Gastrocnemius medialis (tissue), 4 donors: ENCODE results near the gene OR8H2.

ENCODE experiments used
- CTCF ChIP-seq, 5 experiments: fragments of 450-650 bp in 3 of 5; fragments of 200-600 bp in 2 of 5; sonication (generic) in 2 of 5; IDR thresholded peaks in 4 of 5; conservative IDR thresholded peaks in 1 of 5; 1 replicate in 4 of 5; 2 replicates in 1 of 5; pipeline ENCODE4 v1.5.1; 2016 to 2019; ENCODE audit warnings: antibody characterized with exemption in 5 of 5, mild to moderate bottlenecking in 3 of 5, moderate library complexity in 3 of 5
- POLR2A ChIP-seq, 2 donors: fragments of 450-650 bp; IDR thresholded peaks; one replicate each; pipeline ENCODE4 v1.6.1; 2017; ENCODE audit warnings: antibody characterized with exemption in 2 of 2, mild to moderate bottlenecking in 2 of 2, moderate library complexity in 2 of 2

- TF ChIP-seq POLR2A (IDR thresholded peaks at IDR 0.05) (no peak), CTCF (IDR thresholded peaks at IDR 0.05 in 4 of 5, conservative IDR thresholded peaks at IDR 0.05 in 1 of 5) (no peak)
These were observed 47.9 kb downstream of the OR8H2 start for GRCh38 chr11:56151376-56151775.
